Measurements from ENCODE around the gene SMIM29. TPM values are rescaled to one million over a fixed set of nuclear protein-coding genes. Genes with fewer than 3 reads are reported as not detected.
"Not testable (repeated sequence)": the region's sequence is repeated elsewhere in the genome, so short reads cannot be mapped to it uniquely, and the experiment has no call there.

The SMIM29 gene
- total RNA-seq, 2 experiments from 2014 or later = 22.0 to 23.9 TPM

DNA sequence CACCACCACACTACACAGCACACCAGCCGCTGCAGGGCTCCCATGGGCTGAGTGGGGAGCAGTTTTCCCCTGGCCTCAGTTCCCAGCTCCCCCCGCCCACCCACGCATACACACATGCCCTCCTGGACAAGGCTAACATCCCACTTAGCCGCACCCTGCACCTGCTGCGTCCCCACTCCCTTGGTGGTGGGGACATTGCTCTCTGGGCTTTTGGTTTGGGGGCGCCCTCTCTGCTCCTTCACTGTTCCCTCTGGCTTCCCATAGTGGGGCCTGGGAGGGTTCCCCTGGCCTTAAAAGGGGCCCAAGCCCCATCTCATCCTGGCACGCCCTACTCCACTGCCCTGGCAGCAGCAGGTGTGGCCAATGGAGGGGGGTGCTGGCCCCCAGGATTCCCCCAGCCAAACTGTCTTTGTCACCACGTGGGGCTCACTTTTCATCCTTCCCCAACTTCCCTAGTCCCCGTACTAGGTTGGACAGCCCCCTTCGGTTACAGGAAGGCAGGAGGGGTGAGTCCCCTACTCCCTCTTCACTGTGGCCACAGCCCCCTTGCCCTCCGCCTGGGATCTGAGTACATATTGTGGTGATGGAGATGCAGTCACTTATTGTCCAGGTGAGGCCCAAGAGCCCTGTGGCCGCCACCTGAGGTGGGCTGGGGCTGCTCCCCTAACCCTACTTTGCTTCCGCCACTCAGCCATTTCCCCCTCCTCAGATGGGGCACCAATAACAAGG is 3.6 kb downstream of the SMIM29 start:
- DNase-seq; H3K4me3 Mint-ChIP-seq; H3K9me3 ChIP-seq (ENCODE audit: control insufficient read depth in 1 of 2, insufficient read depth in 1 of 2, low read length in 2 of 2); H3K9me3 Mint-ChIP-seq; POLR2A ChIA-PET; H3K27ac Mint-ChIP-seq; H3K4me3 ChIP-seq (ENCODE audit: low read length); ATAC-seq (ENCODE audit: poor library complexity); H3K27me3 Mint-ChIP-seq; H3K27ac ChIP-seq (ENCODE audit: low read depth in 1 of 2, low read length in 2 of 2); H3K27me3 ChIP-seq (ENCODE audit: control insufficient read depth in 1 of 2, insufficient read depth in 2 of 2, low read length in 2 of 2): not testable (repeated sequence)
- intact Hi-C loops (cut with DNase I, micrococcal nuclease) = loop anchor here in 1 of 2 experiments (5.0 to 10.0 kb wide), 4 partner anchors 452 to 1400 kb away; partner anchors contain the start of genes ANKS1A, ILRUN, LEMD2 and PSMB8
- Histone ChIP-seq H3K4me1 (ENCODE audit: insufficient read depth, low read length) (peaks cover 71% of the 10 kb centered on the region), H3K36me3 (ENCODE audit: insufficient read depth, low read length) (peaks cover 43% of the 10 kb centered on the region)
- CTCF ChIA-PET = interaction anchor here (1.5 kb wide), 1 partner anchor 170 kb away, joined by 3 read pairs; no protein-coding TSS in a partner anchor
- Mint-ChIP-seq H3K4me1 (ENCODE audit: low read depth) (peaks cover 50% of the 10 kb centered on the region), H3K36me3 (ENCODE audit: low read depth) (peaks cover 62% of the 10 kb centered on the region)

DNA sequence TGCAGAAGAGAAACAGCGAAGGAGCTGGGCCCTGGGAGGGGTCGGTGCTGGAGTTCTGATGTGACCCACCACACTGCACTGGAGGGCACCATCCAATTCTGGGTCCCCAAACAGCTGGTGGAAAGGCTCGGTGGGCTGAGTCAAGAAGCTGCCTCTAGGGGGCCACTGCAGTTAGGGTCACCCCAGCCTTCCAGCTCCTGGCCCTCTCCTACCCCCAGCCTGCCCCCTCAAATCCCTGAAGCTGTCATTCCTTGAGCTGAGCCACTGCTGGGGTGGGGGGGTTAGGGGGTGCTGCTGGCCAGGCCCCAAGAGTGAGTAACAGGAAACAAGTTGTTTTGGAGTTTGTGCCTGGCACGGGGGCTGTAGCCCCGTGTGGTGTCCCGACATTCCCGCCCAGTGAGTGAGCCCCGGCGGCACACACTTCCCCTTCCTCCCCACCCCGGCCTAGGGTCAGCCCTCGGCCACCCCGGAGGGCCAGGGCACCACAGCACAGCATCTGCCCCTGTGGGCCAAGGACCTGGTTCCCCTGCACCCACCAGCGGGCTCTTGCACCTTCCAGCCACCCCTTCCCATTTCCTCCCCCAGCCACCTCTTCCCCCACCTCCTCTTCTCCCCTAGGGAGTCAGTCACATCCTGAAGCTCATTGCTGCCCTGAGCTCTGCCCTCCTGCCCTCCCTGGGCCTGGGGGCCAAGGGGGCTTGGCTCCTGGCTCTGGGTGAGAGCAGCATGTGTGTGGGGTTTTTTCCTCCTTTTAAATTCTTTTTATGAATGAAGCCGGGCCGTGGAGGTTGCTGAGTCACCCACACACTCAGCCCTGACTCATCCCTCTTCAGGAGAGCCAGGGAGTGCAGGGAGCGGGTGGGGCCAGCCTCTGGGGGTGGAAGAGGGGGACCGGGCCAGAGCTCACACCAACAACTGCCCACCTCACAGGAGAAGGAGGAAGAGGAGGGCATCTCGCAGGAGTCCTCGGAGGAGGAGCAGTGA is 4.6 kb downstream of the SMIM29 start:
- no peaks in the 10 kb centered on the region for H3K27me3 Mint-ChIP-seq
- H3K4me1 ChIP-seq (ENCODE audit: insufficient read depth, low read length) = peaks cover 73% of the 10 kb centered on the region
- H3K36me3 Mint-ChIP-seq (ENCODE audit: low read depth) = peaks cover 63% of the 10 kb centered on the region
- ChIA-PET CTCF (interaction anchor here (1.2 to 1.5 kb wide), 3 partner anchors 12 to 171 kb away, joined by 3 to 4 read pairs (median 3); no protein-coding TSS in a partner anchor), POLR2A (no interaction called here)
- peaks cover 45% of the 10 kb centered on the region for H3K36me3 ChIP-seq (ENCODE audit: insufficient read depth, low read length)
- H3K27ac ChIP-seq (ENCODE audit: low read depth in 1 of 2, low read length in 2 of 2) = peak overlapping the region in 1 of 2 donors; percentile 38
- intact Hi-C loops (cut with DNase I, micrococcal nuclease) = loop anchor here in 1 of 2 experiments (10.0 kb wide), 1 partner anchor 1399 kb away; the partner anchor contains the start of gene PSMB8
- H3K4me3 ChIP-seq (ENCODE audit: low read length) = no peak overlapping the region
- ATAC-seq (ENCODE audit: poor library complexity) (no peak), DNase-seq (peak in 6 of 14 experiments; percentile 26 to 72 (median 58))
- H3K27ac Mint-ChIP-seq = peak overlapping the region; percentile 84
- H3K4me3 Mint-ChIP-seq = no peak overlapping the region
- no peaks in the 10 kb centered on the region for H3K9me3 ChIP-seq (ENCODE audit: control insufficient read depth in 1 of 2, insufficient read depth in 1 of 2, low read length in 2 of 2)
- H3K4me1 Mint-ChIP-seq (ENCODE audit: low read depth) = peaks cover 51% of the 10 kb centered on the region
- no peaks in the 10 kb centered on the region for H3K9me3 Mint-ChIP-seq
- TF ChIP-seq, protein P1, sequence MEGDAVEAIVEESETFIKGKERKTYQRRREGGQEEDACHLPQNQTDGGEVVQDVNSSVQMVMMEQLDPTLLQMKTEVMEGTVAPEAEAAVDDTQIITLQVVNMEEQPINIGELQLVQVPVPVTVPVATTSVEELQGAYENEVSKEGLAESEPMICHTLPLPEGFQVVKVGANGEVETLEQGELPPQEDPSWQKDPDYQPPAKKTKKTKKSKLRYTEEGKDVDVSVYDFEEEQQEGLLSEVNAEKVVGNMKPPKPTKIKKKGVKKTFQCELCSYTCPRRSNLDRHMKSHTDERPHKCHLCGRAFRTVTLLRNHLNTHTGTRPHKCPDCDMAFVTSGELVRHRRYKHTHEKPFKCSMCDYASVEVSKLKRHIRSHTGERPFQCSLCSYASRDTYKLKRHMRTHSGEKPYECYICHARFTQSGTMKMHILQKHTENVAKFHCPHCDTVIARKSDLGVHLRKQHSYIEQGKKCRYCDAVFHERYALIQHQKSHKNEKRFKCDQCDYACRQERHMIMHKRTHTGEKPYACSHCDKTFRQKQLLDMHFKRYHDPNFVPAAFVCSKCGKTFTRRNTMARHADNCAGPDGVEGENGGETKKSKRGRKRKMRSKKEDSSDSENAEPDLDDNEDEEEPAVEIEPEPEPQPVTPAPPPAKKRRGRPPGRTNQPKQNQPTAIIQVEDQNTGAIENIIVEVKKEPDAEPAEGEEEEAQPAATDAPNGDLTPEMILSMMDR (IDR thresholded peaks at IDR 0.05) = no peak
- no peaks in the 10 kb centered on the region for H3K27me3 ChIP-seq (ENCODE audit: control insufficient read depth in 1 of 2, insufficient read depth in 2 of 2, low read length in 2 of 2)

DNA sequence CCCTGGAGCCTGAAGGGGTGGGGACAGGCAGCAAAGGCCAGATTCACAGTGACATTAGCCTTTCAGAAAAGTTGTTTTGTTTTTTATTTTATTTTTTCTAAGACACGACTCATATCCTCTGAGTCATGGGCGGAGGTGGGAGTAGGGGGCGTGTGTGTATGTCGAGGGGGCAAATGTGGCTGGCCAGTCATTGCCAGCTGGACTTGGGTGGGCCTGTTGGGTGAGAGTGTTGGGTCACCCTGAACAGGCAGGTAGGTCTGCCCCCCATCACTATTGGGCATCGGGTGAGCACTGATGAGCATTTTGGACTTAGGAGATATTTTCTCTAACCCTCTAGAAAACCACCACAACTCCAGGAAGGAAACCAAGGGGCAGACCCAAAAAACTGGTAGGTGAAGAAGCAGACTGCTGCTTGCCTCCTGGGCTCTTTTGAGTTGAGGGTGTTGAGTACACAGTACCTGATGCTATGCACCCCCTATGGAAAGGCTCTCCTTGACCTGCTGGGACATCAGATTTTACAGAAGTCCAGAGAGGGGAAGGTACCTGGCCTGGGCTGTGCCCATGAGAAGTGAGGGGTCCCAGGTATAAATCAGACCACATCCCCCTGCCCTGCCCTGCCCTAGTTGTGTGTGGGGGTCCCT is 5.6 kb downstream of the SMIM29 start:
- Mint-ChIP-seq H3K36me3 (ENCODE audit: low read depth) (peaks cover 69% of the 10 kb centered on the region), H3K27ac (peak overlapping the region; percentile 84), H3K4me3 (peak overlapping the region; percentile 42), H3K4me1 (ENCODE audit: low read depth) (peaks cover 54% of the 10 kb centered on the region), H3K27me3 (no peaks in the 10 kb centered on the region), H3K9me3 (no peaks in the 10 kb centered on the region)
- Histone ChIP-seq H3K4me1 (ENCODE audit: insufficient read depth, low read length) (peaks cover 76% of the 10 kb centered on the region), H3K27me3 (ENCODE audit: control insufficient read depth in 1 of 2, insufficient read depth in 2 of 2, low read length in 2 of 2) (no peaks in the 10 kb centered on the region), H3K9me3 (ENCODE audit: control insufficient read depth in 1 of 2, insufficient read depth in 1 of 2, low read length in 2 of 2) (no peaks in the 10 kb centered on the region), H3K4me3 (ENCODE audit: low read length) (no peak overlapping the region), H3K27ac (ENCODE audit: low read depth in 1 of 2, low read length in 2 of 2) (peak overlapping the region in 1 of 2 donors; percentile 50), H3K36me3 (ENCODE audit: insufficient read depth, low read length) (peaks cover 45% of the 10 kb centered on the region)
- POLR2A ChIA-PET = no interaction called here
- intact Hi-C loops (cut with DNase I, micrococcal nuclease) = loop anchor here in 1 of 2 experiments (10.0 kb wide), 1 partner anchor 1398 kb away; the partner anchor contains the start of gene PSMB8
- ATAC-seq (ENCODE audit: poor library complexity) (no peak), DNase-seq (peak in 1 of 14 experiments; percentile 49)
- TF ChIP-seq, protein P1 (IDR thresholded peaks at IDR 0.05) = no peak
- CTCF ChIA-PET = interaction anchor here (0.8 to 1.5 kb wide), 4 partner anchors 11 to 172 kb away, joined by 3 to 4 read pairs (median 3); no protein-coding TSS in a partner anchor

All from CD4-positive, alpha-beta T cell (primary cell).